Skeletal muscle tissue (tissue), 4 donors: ENCODE results near the gene SMAP1. TPM values are rescaled to one million over a fixed set of nuclear protein-coding genes. Genes with fewer than 3 reads are reported as not detected.

Experiments
- H3K27ac ChIP-seq: one replicate; pipeline ENCODE4 v1.7.0; 2013; ENCODE audit warnings: mild to moderate bottlenecking, low read depth, low read length, inconsistent platforms
- H3K27me3 ChIP-seq, 3 donors: one replicate each; pipeline ENCODE4 v1.7.0; 2013; ENCODE audit warnings: low read length in 3 of 3; ENCODE audit not compliant: control insufficient read depth in 3 of 3, insufficient read depth in 3 of 3
- H3K36me3 ChIP-seq, 3 donors: one replicate each; pipeline ENCODE4 v1.7.0; 2013; ENCODE audit warnings: low read length in 3 of 3; ENCODE audit not compliant: control insufficient read depth in 3 of 3, insufficient read depth in 3 of 3
- H3K4me1 ChIP-seq, 3 donors: one replicate each; pipeline ENCODE4 v1.7.0; 2013; ENCODE audit warnings: low read length in 3 of 3, mild to moderate bottlenecking in 3 of 3; ENCODE audit not compliant: control insufficient read depth in 3 of 3, insufficient read depth in 3 of 3
- H3K4me3 ChIP-seq, 3 donors: one replicate each; pipeline ENCODE4 v1.7.0; 2013; ENCODE audit warnings: low read length in 3 of 3
- H3K9ac ChIP-seq, 3 donors: one replicate each; pipeline ENCODE4 v1.7.0; 2013; ENCODE audit warnings: low read length in 3 of 3, mild to moderate bottlenecking in 3 of 3, moderate library complexity in 2 of 3, low read depth in 1 of 3
- H3K9me3 ChIP-seq, 3 donors: one replicate each; pipeline ENCODE4 v1.7.0; 2013; ENCODE audit warnings: low read length in 3 of 3; ENCODE audit not compliant: control insufficient read depth in 3 of 3
- total RNA-seq: library from RNA; depleted of rRNA; stranded (reverse); fragments of >200 nt; gene quantifications from one replicate; pipeline ENCODE4 v1.2.3, GENCODE V29; 2014
- donor health status: Osteomylitis.

SMAP1 gene
- total RNA-seq, 1 donor from 2014 or later = 13.6 TPM

- H3K36me3 ChIP-seq = peaks cover 0 to 2% (median 0%) of the 10 kb centered on the region in 3 donors
- no peaks in the 10 kb centered on the region for H3K9me3 ChIP-seq
- H3K9ac ChIP-seq = no peak overlapping the region
- H3K4me3 ChIP-seq = no peak overlapping the region
- peaks cover 6 to 8% (median 7%) of the 10 kb centered on the region in 3 donors for H3K4me1 ChIP-seq
- H3K27ac ChIP-seq = no peak overlapping the region
- H3K27me3 ChIP-seq = no peaks in the 10 kb centered on the region
Observed at GRCh38 chr6:70705772-70706171, 38.1 kb downstream of the SMAP1 start.

GRCh38 chr6:70706491-70707123 is 38.9 kb downstream of the SMAP1 start:
- no peak overlapping the region for H3K9ac ChIP-seq
- no peak overlapping the region for H3K4me3 ChIP-seq
- H3K36me3 ChIP-seq = no peaks in the 10 kb centered on the region
- H3K4me1 ChIP-seq = peaks cover 0 to 2% (median 0%) of the 10 kb centered on the region in 3 donors
- H3K27ac ChIP-seq = no peak overlapping the region
- H3K27me3 ChIP-seq = no peaks in the 10 kb centered on the region
- no peaks in the 10 kb centered on the region for H3K9me3 ChIP-seq

GRCh38 chr6:70707893-70708292 is 40.2 kb downstream of the SMAP1 start:
- H3K9ac ChIP-seq = no peak overlapping the region
- no peaks in the 10 kb centered on the region for H3K27me3 ChIP-seq
- peaks cover 0 to 2% (median 0%) of the 10 kb centered on the region in 3 donors for H3K4me1 ChIP-seq
- no peak overlapping the region for H3K4me3 ChIP-seq
- no peak overlapping the region for H3K27ac ChIP-seq
- no peaks in the 10 kb centered on the region for H3K9me3 ChIP-seq
- H3K36me3 ChIP-seq = no peaks in the 10 kb centered on the region

- peaks cover 0 to 2% (median 0%) of the 10 kb centered on the region in 3 donors for H3K4me1 ChIP-seq
Observed at GRCh38 chr6:70708448-70708847, 40.8 kb downstream of the SMAP1 start.

GRCh38 chr6:70709826-70710225 is 42.1 kb downstream of the SMAP1 start:
- Histone ChIP-seq H3K27me3 (no peaks in the 10 kb centered on the region), H3K27ac (no peak overlapping the region), H3K9me3 (no peaks in the 10 kb centered on the region), H3K9ac (no peak overlapping the region), H3K36me3 (no peaks in the 10 kb centered on the region), H3K4me3 (no peak overlapping the region), H3K4me1 (peaks cover 0 to 2% (median 0%) of the 10 kb centered on the region in 3 donors)

More at GRCh38 chr6:70708448-70708847, 40.8 kb downstream of the SMAP1 start:
- Histone ChIP-seq H3K27ac (no peak overlapping the region), H3K9ac (no peak overlapping the region), H3K36me3 (no peaks in the 10 kb centered on the region), H3K4me3 (no peak overlapping the region), H3K9me3 (no peaks in the 10 kb centered on the region), H3K27me3 (no peaks in the 10 kb centered on the region)

- Histone ChIP-seq H3K36me3 (no peaks in the 10 kb centered on the region), H3K9me3 (peaks cover 0 to 2% (median 0%) of the 10 kb centered on the region in 3 donors), H3K4me3 (no peak overlapping the region), H3K27ac (no peak overlapping the region), H3K9ac (no peak overlapping the region), H3K27me3 (no peaks in the 10 kb centered on the region), H3K4me1 (peaks cover 0 to 6% (median 5%) of the 10 kb centered on the region in 3 donors)
Observed at GRCh38 chr6:70714716-70715257, 47.1 kb downstream of the SMAP1 start.

GRCh38 chr6:70717038-70717801 is 49.5 kb downstream of the SMAP1 start:
- H3K4me1 ChIP-seq = peaks cover 0 to 6% (median 5%) of the 10 kb centered on the region in 3 donors
- H3K9me3 ChIP-seq = peaks cover 0 to 2% (median 0%) of the 10 kb centered on the region in 3 donors
- no peaks in the 10 kb centered on the region for H3K27me3 ChIP-seq
- H3K4me3 ChIP-seq = no peak overlapping the region
- no peaks in the 10 kb centered on the region for H3K36me3 ChIP-seq
- H3K9ac ChIP-seq = no peak overlapping the region
- no peak overlapping the region for H3K27ac ChIP-seq

GRCh38 chr6:70724524-70724923 is 56.8 kb downstream of the SMAP1 start:
- Histone ChIP-seq H3K27me3 (no peaks in the 10 kb centered on the region), H3K9ac (no peak overlapping the region), H3K4me3 (no peak overlapping the region), H3K4me1 (no peaks in the 10 kb centered on the region), H3K9me3 (no peaks in the 10 kb centered on the region), H3K36me3 (no peaks in the 10 kb centered on the region), H3K27ac (no peak overlapping the region)

GRCh38 chr6:70725817-70726415 is 58.2 kb downstream of the SMAP1 start:
- no peaks in the 10 kb centered on the region for H3K9me3 ChIP-seq
- no peak overlapping the region for H3K4me3 ChIP-seq

More at GRCh38 chr6:70725817-70726415, 58.2 kb downstream of the SMAP1 start:
- H3K27ac ChIP-seq = no peak overlapping the region
- peaks cover 0 to 2% (median 0%) of the 10 kb centered on the region in 3 donors for H3K4me1 ChIP-seq
- H3K9ac ChIP-seq = no peak overlapping the region
- no peaks in the 10 kb centered on the region for H3K36me3 ChIP-seq
- no peaks in the 10 kb centered on the region for H3K27me3 ChIP-seq
